Nephron progenitor cell (in vitro differentiated cells): ENCODE results near the gene TM9SF1.
A peak's percentile ranks its signal among the peaks of the same experiment; 100 is the strongest.

Experiments used
- DNase-seq: peaks from one replicate; pipeline ENCODE4 v3.0.0; 2021
- H3K27ac Mint-ChIP-seq: 2 replicates; pipeline ENCODE4 v1.8.0; 2021; ENCODE audit warnings: mild to moderate bottlenecking, moderate library complexity, mixed read lengths
- H3K27me3 Mint-ChIP-seq: 2 replicates; pipeline ENCODE4 v1.8.0; 2021; ENCODE audit warnings: mild to moderate bottlenecking, low read depth, mixed read lengths; ENCODE audit not compliant: poor library complexity
- H3K36me3 Mint-ChIP-seq: 2 replicates; pipeline ENCODE4 v1.8.0; 2021; ENCODE audit warnings: low read depth, mixed read lengths
- H3K4me1 Mint-ChIP-seq: 2 replicates; pipeline ENCODE4 v1.8.0; 2021; ENCODE audit warnings: mixed read lengths
- H3K4me3 Mint-ChIP-seq: 2 replicates; pipeline ENCODE4 v1.8.0; 2021; ENCODE audit warnings: mild to moderate bottlenecking, moderate library complexity, mixed read lengths
- H3K9me3 Mint-ChIP-seq: 2 replicates; pipeline ENCODE4 v1.8.0; 2021; ENCODE audit warnings: mild to moderate bottlenecking, moderate library complexity, mixed read lengths
- TF ChIP-seq, protein P1 (sequence below): fragments of 200-600 bp; sonication (generic); IDR thresholded peaks from 2 replicates; pipeline ENCODE4 v1.5.0; 2021; ENCODE audit warnings: antibody characterized with exemption

The TM9SF1 gene

DNA sequence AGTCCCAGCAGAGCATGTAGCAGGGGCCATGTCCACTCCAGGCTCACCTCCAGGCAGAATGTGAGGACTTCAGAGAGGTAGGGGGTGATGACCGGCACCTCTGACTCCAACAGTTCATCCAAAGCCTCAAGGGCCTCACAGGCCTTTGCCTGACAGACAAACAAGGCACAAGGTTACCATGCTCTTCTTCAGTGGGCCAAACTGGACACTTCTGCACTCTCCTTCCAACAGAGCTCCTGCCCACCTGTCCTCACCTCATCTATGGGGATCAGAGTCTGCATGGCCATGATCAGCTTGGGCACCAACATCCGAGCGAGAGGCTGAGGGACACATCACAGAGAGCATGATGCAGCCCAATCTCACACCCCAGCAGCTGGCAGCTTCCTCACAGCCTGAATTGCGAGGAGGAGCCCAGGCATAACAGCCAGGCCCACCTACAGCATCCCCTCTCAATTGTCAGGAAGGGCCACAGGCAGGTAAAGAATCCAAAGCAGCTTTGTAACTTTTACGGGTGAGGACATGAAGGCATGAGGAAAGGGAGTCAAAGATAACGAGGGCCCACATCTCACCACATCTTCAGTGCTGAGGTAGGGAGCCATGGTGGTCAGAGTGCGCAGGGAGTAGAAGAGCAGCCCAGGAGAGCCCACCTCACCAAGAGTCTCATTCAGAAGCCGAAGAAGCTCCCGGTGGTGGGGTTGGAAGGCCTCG lies 8.3 kb downstream of the TM9SF1 start:
- peaks cover 25% of the 10 kb centered on the region for H3K36me3 Mint-ChIP-seq
- H3K27ac Mint-ChIP-seq = peak overlapping the region; percentile 76
- H3K9me3 Mint-ChIP-seq = no peaks in the 10 kb centered on the region
- DNase-seq = no peak
- peaks cover 36% of the 10 kb centered on the region for H3K4me1 Mint-ChIP-seq
- peaks cover 10% of the 10 kb centered on the region for H3K27me3 Mint-ChIP-seq
- TF ChIP-seq, protein P1, sequence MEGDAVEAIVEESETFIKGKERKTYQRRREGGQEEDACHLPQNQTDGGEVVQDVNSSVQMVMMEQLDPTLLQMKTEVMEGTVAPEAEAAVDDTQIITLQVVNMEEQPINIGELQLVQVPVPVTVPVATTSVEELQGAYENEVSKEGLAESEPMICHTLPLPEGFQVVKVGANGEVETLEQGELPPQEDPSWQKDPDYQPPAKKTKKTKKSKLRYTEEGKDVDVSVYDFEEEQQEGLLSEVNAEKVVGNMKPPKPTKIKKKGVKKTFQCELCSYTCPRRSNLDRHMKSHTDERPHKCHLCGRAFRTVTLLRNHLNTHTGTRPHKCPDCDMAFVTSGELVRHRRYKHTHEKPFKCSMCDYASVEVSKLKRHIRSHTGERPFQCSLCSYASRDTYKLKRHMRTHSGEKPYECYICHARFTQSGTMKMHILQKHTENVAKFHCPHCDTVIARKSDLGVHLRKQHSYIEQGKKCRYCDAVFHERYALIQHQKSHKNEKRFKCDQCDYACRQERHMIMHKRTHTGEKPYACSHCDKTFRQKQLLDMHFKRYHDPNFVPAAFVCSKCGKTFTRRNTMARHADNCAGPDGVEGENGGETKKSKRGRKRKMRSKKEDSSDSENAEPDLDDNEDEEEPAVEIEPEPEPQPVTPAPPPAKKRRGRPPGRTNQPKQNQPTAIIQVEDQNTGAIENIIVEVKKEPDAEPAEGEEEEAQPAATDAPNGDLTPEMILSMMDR = no peak
- peak overlapping the region; percentile 89 for H3K4me3 Mint-ChIP-seq

DNA sequence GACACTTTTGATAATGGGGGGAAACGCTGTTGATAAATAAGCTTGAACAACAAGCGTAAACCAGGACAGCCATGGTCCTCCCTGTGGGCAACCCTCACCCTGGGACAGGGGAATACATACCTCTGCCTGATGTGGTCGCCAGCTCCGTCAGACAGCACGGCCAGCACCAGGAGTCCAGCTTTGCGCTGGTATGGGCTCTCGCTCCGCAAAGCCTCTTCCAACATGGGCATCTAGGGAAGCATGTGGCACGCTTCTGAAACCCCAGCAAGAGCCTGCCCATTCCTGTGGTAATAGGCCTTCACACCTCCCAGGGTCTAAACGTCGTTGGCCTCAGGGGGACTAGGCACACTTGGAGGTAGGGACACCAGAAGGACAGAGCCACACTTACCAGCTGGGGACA lies 9.5 kb downstream of the TM9SF1 start:
- H3K9me3 Mint-ChIP-seq = no peaks in the 10 kb centered on the region
- DNase-seq = no peak
- TF ChIP-seq, protein P1 = no peak
- H3K4me3 Mint-ChIP-seq = no peak overlapping the region
- H3K27me3 Mint-ChIP-seq = peaks cover 10% of the 10 kb centered on the region
- H3K36me3 Mint-ChIP-seq = peaks cover 14% of the 10 kb centered on the region
- H3K4me1 Mint-ChIP-seq = peaks cover 32% of the 10 kb centered on the region
- H3K27ac Mint-ChIP-seq = no peak overlapping the region

DNA sequence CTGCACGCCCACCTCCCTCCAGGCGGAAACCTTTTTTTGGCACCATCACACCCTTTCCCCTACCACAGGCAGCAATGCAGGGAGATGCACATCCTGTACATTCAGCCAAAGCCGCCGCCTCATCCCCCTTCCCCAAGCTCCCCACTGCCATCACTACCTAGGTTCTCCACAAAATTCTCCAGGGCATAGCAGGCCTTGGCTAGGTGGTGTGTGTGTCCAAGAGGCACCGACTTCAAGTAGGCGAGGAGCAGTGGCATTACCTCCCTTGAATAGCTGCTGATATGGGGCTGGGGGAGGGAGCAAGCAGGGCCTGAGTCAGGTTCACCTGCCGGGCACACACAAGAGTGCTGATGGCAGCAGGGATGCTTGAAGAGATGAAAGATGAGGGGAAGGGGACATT lies 10.2 kb downstream of the TM9SF1 start:
- peaks cover 28% of the 10 kb centered on the region for H3K4me1 Mint-ChIP-seq
- DNase-seq = no peak
- no peak overlapping the region for H3K4me3 Mint-ChIP-seq
- H3K27ac Mint-ChIP-seq = no peak overlapping the region
- no peaks in the 10 kb centered on the region for H3K9me3 Mint-ChIP-seq
- TF ChIP-seq, protein P1 = no peak
- H3K36me3 Mint-ChIP-seq = peaks cover 12% of the 10 kb centered on the region
- H3K27me3 Mint-ChIP-seq = peaks cover 8% of the 10 kb centered on the region

- peaks cover 23% of the 10 kb centered on the region for H3K4me1 Mint-ChIP-seq
- H3K4me3 Mint-ChIP-seq = no peak overlapping the region
- H3K36me3 Mint-ChIP-seq = peaks cover 13% of the 10 kb centered on the region
- H3K27ac Mint-ChIP-seq = no peak overlapping the region
- no peak for DNase-seq
- peaks cover 6% of the 10 kb centered on the region for H3K27me3 Mint-ChIP-seq
- H3K9me3 Mint-ChIP-seq = no peaks in the 10 kb centered on the region
- TF ChIP-seq, protein P1 = no peak
Measured at GRCh38 chr14:24184104-24184970, 10.9 kb downstream of the TM9SF1 start.

DNA sequence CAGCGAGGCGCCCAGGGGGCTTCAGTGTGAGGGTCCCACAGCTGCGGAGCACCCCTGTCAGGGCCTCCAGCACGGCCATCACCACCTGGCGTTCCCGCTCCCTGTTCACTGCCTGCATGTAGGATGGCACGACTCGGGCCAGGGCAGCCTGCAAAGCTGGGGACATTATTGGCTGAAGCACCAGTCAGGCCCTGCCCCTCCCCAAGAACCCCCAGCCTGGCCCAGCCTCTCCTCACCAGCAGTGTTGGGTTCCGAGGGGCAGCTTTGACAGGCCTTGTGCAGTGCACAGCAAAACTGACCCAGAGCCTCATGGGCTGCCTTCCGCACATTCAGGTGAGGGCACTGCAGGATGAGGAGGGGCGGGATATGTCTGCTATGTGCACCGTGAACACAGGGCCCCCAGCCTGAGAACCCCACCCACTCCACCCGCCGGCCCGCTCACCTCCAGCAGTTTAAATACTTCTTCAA lies 12.2 kb downstream of the TM9SF1 start:
- peaks cover 6% of the 10 kb centered on the region for H3K27me3 Mint-ChIP-seq
- DNase-seq = no peak
- TF ChIP-seq, protein P1 = no peak
- H3K36me3 Mint-ChIP-seq = peaks cover 21% of the 10 kb centered on the region
- no peak overlapping the region for H3K4me3 Mint-ChIP-seq
- peaks cover 20% of the 10 kb centered on the region for H3K4me1 Mint-ChIP-seq
- H3K9me3 Mint-ChIP-seq = no peaks in the 10 kb centered on the region
- no peak overlapping the region for H3K27ac Mint-ChIP-seq
